ENCODE data around the gene YES1. TPM values are rescaled to one million over a fixed set of nuclear protein-coding genes. Genes with fewer than 3 reads are reported as not detected.

The YES1 gene
- total RNA-seq, 4 donors from 2014 or later, result 19.2 to 39.5 (median 29.6) TPM

DNA sequence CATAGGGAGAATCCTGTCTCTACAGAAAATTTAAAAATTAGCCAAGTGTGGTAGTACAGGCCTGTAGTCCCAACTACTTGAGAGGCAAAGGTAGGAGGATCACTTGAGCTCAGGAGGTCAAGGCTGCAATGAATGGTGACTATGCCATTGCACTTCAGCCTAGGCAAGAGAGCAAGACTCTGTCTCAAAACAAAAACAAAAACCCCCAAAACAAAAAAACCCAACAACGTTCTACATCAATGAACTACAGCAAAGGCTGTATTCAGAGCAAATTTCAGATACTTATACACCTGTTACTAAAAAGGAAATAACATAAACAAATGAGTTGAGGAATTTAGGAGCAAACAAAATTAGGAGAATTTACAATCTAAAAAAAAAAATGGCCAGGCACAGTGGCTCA is 22.6 kb downstream of the YES1 start:
- no peak for TF ChIP-seq POLR2A (IDR thresholded peaks at IDR 0.05)
- TF ChIP-seq, protein P1, sequence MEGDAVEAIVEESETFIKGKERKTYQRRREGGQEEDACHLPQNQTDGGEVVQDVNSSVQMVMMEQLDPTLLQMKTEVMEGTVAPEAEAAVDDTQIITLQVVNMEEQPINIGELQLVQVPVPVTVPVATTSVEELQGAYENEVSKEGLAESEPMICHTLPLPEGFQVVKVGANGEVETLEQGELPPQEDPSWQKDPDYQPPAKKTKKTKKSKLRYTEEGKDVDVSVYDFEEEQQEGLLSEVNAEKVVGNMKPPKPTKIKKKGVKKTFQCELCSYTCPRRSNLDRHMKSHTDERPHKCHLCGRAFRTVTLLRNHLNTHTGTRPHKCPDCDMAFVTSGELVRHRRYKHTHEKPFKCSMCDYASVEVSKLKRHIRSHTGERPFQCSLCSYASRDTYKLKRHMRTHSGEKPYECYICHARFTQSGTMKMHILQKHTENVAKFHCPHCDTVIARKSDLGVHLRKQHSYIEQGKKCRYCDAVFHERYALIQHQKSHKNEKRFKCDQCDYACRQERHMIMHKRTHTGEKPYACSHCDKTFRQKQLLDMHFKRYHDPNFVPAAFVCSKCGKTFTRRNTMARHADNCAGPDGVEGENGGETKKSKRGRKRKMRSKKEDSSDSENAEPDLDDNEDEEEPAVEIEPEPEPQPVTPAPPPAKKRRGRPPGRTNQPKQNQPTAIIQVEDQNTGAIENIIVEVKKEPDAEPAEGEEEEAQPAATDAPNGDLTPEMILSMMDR (IDR thresholded peaks at IDR 0.05 in 4 of 5, conservative IDR thresholded peaks at IDR 0.05 in 1 of 5), result no peak
- no peak overlapping the region for H3K27ac ChIP-seq
- no peak overlapping the region for H3K4me3 ChIP-seq
- H3K36me3 ChIP-seq, result no peaks in the 10 kb centered on the region
- no peak for DNase-seq
- H3K4me1 ChIP-seq, result peaks cover 12 to 15% of the 10 kb centered on the region in 2 donors
- intact Hi-C loops (cut with DNase I; ENCODE audit: low total_unique reads) (no loop called here), in situ Hi-C loops (cut with MboI; ENCODE audit: low sequenced_read_pairs in 4 of 4) (no loop called here)
- no peak for ATAC-seq
- no peaks in the 10 kb centered on the region for H3K9me3 ChIP-seq
- H3K27me3 ChIP-seq, result no peaks in the 10 kb centered on the region

DNA sequence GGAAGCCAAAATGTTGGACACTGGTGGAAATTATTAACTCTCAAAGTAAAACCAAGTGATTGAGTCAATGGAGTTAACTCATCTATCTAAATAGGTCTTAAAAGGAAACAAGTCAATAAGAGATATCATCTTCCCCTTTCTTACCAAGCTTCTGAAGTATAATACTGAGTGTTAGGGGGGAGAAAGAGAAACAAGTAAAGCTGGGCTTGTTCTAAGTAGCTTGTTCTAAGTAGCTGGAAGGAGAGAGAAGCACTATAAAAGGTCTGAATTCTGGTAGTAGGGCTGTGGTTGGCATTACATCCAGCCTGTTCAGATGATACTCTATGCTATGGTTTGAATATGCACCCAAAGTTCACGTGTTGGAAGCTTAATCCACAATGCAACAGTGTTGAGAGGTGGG is 26.8 kb downstream of the YES1 start:
- DNase-seq (no peak), ATAC-seq (no peak)
- intact Hi-C loops (cut with DNase I; ENCODE audit: low total_unique reads), result no loop called here
- no peaks in the 10 kb centered on the region for H3K36me3 ChIP-seq
- no peak overlapping the region for H3K27ac ChIP-seq
- no peaks in the 10 kb centered on the region for H3K9me3 ChIP-seq
- no peak overlapping the region for H3K4me3 ChIP-seq
- H3K4me1 ChIP-seq, result peaks cover 9 to 21% of the 10 kb centered on the region in 2 donors
- H3K27me3 ChIP-seq, result no peaks in the 10 kb centered on the region
- in situ Hi-C loops (cut with MboI; ENCODE audit: low sequenced_read_pairs in 4 of 4), result no loop called here
- TF ChIP-seq, protein P1 (IDR thresholded peaks at IDR 0.05 in 4 of 5, conservative IDR thresholded peaks at IDR 0.05 in 1 of 5), result no peak
- TF ChIP-seq POLR2A (IDR thresholded peaks at IDR 0.05), result no peak

DNA sequence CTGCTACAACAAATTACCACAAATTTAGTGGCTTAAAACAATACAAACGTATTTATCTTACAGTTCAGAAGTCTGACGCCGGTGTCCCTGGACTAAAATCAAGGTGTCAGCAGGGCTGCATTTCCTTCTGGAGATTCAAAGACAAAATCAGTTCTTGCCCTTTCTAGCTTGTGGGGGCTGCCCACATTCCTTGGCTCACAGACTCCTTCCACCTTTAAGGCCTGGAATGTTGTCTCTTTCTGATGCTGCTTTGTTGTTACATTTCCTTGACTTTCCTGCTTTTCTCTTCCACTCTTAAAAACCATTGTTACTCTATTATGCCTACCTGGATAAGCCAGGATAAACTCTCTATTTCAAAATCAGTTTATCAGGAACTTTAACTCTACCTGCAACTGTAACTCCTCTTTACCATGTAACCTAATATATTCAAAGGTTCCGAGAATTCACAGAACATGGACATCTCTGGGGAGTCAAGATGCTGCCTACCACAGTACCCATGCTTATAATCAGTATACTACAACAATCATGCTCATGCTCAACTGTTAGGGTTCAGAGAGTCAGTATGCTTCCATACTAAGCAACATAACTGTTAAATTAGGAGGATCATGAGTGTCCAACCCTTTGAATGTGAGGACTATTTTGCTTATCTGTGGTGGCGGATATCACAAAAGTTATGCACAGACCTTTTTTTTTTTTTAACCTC is 27.4 kb downstream of the YES1 start:
- no peaks in the 10 kb centered on the region for H3K9me3 ChIP-seq
- intact Hi-C loops (cut with DNase I; ENCODE audit: low total_unique reads) (no loop called here), in situ Hi-C loops (cut with MboI; ENCODE audit: low sequenced_read_pairs in 4 of 4) (no loop called here)
- H3K27ac ChIP-seq, result no peak overlapping the region
- no peak overlapping the region for H3K4me3 ChIP-seq
- no peaks in the 10 kb centered on the region for H3K27me3 ChIP-seq
- ATAC-seq (no peak), DNase-seq (no peak)
- TF ChIP-seq POLR2A (IDR thresholded peaks at IDR 0.05), result no peak
- TF ChIP-seq, protein P1 (IDR thresholded peaks at IDR 0.05 in 4 of 5, conservative IDR thresholded peaks at IDR 0.05 in 1 of 5), result no peak
- no peaks in the 10 kb centered on the region for H3K36me3 ChIP-seq
- peaks cover 9 to 21% of the 10 kb centered on the region in 2 donors for H3K4me1 ChIP-seq

- no peaks in the 10 kb centered on the region for H3K36me3 ChIP-seq
- intact Hi-C loops (cut with DNase I; ENCODE audit: low total_unique reads) (no loop called here), in situ Hi-C loops (cut with MboI; ENCODE audit: low sequenced_read_pairs in 4 of 4) (no loop called here)
- peaks cover 10 to 16% of the 10 kb centered on the region in 2 donors for H3K4me1 ChIP-seq
- TF ChIP-seq, protein P1 (IDR thresholded peaks at IDR 0.05 in 4 of 5, conservative IDR thresholded peaks at IDR 0.05 in 1 of 5), result no peak
- no peak for TF ChIP-seq POLR2A (IDR thresholded peaks at IDR 0.05)
- H3K27ac ChIP-seq, result no peak overlapping the region
- H3K9me3 ChIP-seq, result no peaks in the 10 kb centered on the region
- no peaks in the 10 kb centered on the region for H3K27me3 ChIP-seq
- no peak overlapping the region for H3K4me3 ChIP-seq
- ATAC-seq, result no peak
- no peak for DNase-seq
Measured at GRCh38 chr18:778194-778927, 33.7 kb downstream of the YES1 start.

Data from gastrocnemius medialis (tissue), 4 donors.